Stimulated activated CD8-positive, alpha-beta memory T cell treated with anti-CD3 and anti-CD28 coated beads, Interleukin-7, amount 100 ng/mL, for 1 hour (primary cell): Measurements from ENCODE around the gene PTPRD.

Source experiments
- DNase-seq, 2 donors: peaks; one replicate each; pipeline ENCODE4 v3.0.0-alpha.2; 2020; ENCODE audit warnings: low read depth in 2 of 2

PTPRD gene

DNA sequence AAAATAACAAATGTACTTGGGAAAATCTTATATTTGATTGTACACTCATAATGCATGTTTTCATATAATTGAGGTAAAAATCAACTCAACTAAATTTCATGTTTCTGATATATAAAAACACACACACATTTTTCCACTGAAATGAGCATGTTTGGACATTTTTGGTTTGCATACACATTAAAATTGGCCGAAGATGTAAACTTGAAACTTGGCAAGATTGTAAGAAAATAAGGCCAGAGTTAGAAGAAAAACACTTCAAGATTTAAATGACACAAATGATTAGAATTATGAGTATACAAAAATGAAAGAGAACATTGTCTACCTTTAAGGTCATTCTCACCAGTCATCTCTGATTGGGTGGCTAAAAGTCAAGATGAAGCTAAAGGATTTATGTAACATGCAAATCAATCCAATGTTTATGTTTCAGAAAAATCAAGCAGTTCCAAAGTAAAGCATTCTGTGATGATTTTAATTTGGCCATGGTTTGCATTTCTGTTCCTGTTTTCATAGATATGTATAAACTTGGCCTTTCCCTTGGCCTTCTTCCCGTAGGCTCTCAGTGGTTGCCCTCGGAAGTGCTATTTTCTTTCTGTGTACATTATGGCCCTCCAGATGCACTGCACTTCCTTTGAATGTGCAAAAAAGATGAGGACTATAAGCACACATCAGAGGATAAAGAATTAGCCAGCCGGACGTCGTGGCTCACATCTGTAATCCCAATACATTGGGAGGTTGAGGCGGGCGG, 1707.9 kb downstream of the PTPRD start:
- DNase-seq = no peak

DNA sequence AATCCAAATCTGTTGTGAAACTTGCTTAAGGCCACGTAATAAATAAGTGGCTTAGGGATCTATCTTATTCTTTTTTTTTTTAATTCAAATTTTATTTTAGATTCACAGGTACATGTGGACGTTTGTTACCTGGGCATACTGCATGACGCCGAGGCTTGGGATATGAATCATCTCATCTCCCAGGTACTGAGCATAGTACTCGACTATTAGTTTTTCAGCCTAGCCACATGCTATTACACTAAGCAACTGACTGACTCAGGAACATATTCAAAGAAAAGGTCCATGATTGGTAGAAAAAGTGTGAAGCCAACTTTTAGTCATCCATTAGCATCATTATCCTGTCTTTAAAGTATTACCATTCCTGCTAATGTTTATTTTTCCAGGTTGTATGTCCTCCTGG, 1709.7 kb downstream of the PTPRD start:
- no peak for DNase-seq

DNA sequence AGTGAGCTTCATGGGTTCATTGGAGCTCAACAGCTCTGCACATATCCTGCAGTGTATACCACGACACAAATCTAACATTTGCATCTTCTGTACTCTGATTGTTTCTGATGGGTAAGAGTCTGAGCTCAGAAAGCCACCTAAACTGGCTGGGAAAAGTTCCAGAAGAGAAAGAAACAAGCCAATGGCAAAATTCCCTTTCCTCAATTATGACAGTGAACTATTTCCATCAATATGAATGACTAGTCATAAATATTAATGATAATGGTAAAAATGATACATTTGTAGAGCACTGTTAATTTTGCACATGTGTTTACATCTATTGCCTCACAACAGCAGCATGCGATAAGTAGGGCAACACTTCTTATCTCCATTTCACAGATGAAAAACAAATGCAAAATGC, 1711.7 kb downstream of the PTPRD start:
- DNase-seq = no peak

DNA sequence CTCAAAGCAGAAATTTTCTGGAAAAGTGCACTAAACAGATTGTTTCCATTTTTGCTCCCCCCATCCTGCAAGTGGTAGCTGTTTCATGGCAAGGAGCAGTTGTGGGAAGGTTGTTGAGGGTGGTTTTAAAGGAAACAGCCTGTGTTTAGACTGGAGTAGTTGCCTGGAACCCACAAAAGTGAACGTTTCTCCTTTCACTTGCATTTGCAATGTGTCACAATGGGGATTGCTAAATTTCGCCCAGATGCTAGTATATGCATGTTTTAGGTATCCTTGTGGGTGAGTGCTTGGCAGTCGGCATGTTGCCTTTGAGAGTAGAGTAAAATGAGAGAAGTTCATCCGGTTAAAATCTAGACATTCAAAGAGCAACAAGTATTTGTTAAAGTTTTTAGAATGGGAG, 1713.3 kb downstream of the PTPRD start:
- DNase-seq = no peak

DNA sequence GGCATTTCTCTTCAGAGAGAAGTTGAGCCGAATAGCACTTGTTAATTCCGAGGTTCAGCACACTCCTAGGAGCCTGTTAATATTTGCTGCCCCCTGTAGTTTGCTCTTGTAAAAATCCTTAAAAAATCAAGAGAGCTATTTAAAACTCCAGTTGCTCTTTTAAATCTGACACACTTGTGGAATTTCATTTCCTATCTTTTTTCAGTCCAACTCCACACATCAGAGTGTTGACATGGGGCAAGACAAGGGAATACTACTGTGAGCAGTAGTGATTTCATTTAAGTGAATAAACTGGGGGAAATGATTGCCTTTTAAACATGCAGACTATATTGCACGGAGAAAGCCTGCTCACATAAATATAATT, 1717.0 kb downstream of the PTPRD start:
- no peak for DNase-seq

DNA sequence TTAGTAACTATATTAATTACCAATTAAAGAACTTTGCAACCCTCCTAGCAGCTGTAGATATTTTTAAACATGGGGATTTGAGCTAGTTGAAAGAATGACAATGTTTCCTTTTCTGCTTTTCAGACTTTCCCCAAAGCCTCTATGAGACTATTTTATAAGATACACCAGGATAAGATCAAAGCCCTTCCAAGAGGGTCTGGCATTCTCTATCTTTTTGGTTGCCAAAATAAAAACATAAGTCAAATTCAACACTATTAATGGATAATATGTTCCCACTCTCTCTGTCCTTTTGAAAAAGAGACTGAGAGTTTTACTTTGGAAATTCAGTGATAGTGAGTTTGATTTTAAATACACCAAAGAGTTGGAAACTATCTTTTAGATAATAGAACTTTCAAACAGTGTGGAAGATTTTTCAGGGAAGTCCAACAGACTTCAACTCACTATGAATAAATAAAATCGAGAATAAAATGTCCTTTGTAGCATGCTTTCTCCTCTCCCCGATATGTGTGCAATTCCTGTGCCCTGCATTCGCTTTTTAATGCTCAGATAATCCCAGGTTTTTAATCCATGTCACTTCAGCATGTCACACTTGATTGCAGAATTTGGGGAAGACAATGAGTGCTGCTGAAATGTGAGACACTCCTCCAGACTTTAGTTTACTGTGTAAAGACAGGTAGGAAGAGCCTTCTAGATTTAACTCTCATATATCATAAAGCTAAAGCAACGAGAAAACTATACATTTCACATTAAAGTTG, 1717.5 kb downstream of the PTPRD start:
- no peak for DNase-seq

DNA sequence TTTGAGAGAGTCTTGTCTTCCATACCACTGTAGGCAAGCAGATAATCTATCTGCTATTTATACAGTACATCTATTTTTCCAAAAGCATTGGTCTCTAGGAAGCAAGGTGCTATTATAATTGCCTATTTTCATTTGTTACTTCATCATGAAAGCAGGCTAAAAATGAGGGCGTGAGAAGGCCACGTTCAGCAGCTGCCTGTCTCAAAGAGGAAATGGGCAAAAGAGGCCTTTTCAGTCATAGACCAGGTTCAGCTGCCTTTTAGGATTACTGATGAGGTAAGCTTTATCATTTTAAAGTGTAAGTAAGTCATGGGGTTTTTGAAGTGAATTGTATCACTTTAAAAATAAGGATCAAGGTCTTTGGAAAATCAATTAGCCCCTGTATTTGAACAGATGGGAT, 1722.1 kb downstream of the PTPRD start:
- DNase-seq = no peak

DNA sequence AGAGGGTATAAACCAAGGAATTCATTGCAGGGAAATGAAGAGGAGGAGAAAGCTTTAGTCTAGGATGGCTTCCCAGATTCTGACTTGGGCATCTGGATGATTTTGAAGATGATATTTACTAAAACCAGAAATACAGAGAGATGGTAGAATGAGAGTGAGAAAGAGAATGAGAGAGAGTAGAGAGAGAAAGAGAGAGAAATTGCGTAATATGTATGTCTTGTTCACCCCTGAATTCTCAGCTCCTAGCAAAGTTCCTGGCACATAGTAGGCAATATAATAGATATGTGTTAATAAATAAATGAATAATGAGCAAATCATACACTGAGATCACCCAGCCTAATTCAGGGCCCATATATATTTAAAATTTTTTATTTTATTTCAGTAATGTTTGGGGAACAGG, 1723.7 kb downstream of the PTPRD start:
- DNase-seq = no peak

DNA sequence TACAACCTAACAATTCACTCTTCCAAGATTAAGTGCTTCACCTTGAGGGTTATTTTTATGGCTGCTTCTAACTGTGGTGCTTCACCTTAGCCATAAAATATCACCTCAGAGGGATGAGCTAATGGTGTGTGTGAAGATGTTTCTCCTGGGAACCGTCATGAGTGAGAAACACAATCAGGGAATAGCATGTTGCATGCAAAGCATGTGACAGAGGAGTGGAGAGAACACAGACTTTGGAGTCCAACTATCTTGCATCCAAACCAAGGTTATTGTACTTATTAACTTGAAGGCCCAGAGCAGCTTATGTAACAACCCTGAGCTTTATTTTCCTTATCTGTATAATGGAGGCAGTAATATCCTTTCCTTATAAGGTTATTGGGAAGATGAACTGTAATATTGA, 1724.2 kb downstream of the PTPRD start:
- DNase-seq = no peak

DNA sequence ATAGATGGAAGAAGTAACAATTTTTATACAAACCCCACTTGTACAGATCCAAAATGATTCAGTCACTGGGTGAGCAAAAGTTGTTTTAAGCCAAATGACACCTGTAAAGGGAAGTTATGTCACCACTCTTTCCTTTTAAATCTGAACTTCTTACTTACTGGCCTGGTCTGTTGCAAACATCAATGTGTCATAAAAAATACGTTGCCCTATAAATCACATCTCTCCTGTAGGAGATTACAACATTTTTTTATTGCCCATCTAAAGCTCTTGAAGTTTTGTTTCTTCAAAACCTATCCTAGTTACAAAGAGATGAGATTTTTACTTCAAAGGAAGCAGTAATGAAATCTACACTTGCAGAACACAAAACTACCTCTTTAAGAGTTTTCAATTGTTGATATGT, 1725.4 kb downstream of the PTPRD start:
- DNase-seq = no peak

DNA sequence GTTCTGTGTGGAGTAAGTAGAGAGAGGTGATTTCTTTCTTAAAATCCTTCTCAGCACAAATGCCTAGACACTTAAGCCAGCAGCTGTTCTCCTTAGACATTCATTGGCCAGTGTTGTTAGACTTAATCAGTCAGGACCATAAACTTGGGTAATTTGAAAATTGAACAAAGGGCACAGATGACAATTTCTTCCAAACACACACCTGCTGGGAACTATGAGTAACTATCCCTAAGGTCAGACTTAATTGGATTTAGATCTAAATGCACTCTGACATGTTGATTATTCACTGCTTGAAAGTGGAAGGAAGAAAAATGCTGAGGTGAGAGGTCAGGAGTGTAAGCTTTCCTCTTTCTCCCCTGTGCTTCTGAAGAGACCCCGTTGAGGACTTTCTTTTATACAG, 1729.5 kb downstream of the PTPRD start:
- no peak for DNase-seq

DNA sequence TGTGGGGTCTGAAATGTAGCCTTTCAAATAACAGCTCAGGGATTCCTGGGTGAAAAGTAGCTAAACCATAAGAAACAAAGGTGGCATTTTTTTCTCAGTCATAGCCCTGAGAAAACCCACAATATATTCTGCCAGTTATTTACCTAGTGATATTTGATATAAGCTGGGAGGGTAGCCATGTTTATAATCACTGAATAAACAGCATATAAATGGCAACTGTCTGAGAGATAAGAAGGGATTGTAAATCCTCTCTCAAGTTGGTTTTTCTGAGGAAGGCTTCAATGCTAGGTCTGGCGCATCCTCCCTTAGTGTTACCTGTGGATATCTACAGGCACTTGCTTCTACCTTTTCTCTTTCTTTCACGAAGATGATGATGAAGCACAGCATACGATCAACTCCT, 1732.7 kb downstream of the PTPRD start:
- DNase-seq = no peak

DNA sequence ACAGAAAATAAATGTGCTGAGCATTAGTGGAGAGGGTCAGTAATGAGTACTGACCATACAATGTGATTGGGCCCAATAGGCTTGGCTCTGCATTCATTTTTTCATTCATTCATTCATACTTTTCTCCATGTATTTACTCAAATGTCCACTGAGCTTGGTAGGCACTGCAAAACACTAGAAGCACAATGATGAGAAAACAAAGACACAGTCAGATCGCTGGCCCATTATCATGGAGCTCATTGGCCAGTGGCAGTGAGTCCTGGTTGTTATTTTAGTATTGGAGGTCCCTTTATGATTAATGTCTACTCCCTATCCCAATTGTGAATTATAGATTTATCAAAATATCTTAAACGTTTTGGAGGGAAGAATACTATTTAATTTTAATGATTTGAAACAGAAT, 1733.5 kb downstream of the PTPRD start:
- DNase-seq = no peak

DNA sequence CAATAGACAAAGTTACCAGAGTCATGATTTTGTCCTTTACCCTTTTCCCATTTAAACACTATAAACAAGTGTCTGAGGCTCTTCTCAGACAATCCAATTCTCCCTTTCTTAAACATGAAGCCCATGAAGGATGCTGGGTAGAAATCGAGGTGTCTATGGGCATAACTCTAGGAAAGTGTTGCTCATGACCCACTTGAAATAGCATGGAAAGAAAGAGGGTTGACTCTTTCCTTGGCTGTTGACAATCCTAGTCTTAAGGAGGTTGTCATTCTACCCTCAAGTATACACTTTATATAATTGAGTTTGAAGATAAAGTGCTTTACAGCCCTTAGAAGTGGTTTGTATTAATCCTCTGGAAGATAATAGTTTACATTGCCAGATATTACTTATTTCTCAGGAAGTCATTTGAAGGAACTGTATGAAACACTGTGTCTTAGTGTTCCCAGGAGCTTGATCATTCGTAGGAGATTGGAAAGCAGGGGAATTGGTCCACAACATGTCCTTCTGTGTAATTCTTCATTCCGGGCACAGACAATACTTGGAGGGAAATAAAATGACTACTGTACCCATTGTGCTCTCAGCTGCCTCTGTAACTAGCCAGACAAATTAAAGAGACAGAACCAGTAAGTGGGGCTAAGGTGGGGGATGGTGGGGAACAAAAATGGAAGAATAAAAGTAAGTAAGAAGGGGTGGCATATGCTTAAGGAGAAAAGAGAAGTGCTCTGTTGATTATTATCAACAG, 1734.9 kb downstream of the PTPRD start:
- DNase-seq = no peak

DNA sequence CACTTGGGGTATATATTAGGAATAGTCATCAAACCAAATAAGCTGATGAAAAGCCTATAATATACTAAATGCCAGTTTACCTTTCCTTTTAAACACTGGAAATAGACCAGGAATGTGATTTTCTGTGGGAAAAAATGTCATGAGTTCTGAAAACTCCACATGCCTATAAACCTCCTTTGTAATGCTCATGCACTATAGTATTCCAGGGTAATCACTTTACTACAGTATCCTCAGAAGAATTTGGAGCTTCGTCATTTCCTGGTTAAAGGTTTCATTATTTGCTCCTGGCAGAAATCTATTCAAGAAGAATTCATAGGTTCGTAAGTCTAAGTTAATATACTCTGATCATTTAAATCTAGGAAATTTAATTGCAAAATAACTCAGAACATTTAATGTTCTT, 1736.5 kb downstream of the PTPRD start:
- no peak for DNase-seq

DNA sequence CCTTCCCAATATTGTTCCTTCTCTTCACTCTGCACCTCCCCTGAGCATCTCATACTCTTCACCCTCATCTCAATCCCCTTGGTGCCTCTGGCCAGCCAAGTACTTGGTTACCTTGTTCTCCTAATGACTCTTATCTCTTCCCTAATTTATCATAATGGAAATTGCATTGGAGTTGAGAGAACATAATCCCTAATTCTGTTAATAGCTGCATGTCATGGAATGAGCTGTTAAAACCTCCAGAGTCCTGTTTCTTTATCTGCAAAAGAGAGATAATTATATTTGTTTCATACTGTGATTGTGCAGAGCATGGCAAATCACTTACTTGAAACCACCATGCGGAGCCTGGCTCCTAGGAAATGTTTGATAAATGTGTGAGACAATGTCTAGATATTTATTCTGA, 1738.3 kb downstream of the PTPRD start:
- no peak for DNase-seq

DNA sequence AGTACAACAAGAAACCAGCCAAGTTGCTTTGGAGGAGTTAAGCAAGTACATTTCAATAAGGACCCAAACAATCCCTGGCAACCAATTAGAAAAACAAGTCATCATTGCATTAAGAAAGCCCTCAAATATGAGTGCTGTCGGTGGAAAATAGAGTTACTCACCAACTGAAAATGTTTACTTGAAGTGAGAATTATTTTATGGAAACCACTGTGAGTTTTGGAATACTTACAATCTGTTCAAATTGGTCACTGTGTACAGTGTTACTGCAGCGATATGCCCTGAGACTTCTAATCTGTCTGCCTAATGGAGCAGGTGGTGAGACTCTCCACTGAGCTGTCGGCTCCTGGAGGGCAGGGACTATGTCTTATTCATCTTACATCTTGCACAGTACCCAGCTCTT, 1740.0 kb downstream of the PTPRD start:
- DNase-seq = no peak

DNA sequence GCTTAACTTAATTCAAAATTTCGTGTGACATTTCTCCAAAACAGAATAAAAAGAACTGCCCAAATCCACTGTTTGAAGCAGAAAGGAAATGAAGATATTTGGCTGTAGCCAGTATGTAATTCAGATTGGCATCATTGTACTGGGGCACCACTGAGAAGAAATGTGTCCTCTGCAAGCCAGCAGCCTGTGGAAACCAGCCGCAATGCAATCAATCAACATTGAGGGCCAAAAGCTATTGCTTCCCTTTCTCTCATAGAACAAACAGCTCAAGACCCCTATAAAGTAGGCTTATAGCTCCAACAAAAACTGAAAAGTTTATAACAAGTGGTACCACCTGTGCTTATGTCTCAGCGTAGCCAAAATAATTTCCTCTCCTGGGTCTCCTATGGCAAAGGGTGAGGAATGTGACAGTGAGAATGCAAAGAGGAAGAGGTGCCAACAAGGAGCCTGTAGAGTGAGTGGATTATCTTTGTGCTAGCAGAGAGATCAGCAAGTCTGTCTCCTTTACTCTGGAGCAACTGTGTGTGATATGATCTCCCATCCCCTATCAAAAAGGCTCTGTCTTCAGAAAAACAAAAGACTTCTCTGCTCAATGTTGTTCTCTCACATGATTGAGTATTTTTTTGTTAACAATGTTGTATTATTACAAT, 1740.9 kb downstream of the PTPRD start:
- DNase-seq = no peak

DNA sequence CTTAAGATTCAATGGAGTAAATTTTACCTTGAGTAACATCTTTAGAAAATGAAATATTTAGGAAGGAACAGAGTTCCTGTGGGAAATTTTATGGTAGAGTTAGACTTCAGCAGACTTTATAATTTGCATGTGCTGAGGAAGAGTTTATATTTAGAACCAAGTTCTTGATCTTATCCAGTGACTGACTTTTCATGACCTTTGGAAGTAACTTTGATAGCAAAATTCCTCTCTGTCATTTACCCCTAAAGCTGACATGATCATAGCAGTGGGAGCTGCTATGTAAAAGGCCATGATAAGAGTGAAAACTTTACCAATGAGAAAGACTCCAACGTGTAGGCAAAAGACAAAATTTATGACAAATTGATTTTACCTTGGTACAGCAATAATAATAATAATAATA, 1741.4 kb downstream of the PTPRD start:
- DNase-seq = no peak

DNA sequence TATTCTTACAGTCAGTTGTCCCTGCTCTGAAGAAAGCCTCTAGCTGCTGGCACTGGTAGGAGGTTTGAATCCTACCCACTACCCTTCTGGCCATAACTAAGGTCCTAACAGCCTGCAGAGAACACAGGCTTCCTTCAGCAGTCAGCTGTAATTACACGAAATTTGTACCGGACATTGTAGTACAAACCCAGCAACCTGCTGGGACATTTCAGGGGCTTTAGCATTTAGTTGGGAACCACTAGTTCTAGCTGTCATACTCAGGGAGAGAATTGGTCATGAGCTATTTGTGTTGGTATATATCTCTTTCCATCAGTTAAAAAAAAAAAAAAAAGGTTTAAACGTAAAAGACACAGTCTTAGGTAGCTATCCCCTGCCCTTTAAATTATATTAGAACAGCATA, 1743.0 kb downstream of the PTPRD start:
- no peak for DNase-seq

DNA sequence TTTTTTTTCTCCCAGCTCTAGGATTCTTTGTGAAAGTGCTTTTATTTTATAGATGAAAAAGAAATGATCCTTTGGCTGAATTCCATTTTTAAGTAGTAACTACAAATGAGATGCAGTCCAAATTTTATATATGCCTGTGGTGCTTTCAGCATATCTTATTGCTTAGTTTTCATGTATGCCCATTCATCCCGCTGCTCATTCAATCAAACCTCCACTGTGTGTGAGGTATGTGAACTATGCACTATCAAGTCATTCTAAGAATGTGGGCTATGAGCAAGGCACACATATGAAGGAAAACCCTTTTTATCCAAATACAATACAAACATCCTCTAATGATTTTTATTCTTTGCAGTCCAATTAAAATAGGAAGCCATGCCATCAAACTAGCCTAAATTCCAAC, 1744.2 kb downstream of the PTPRD start:
- no peak for DNase-seq

DNA sequence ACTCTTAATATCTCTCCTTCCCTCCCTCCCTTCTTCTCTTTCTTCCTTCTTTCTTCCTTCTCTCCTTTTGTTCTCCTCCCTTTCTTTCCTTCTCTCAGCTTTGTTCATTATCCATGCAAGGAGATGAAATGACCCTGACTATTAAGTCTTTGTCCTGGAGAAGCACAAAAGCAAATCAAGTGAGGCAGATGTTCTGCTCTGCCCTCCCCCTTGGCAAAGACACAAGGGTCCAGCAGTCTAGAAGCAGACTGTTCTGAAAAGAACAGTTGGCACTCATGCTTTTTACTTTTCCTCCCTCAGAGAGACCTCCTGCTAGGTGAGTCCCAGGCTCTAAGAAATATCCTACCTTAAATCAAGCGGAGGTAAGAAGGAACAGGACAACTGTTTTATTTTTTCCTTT, 1745.7 kb downstream of the PTPRD start:
- no peak for DNase-seq

DNA sequence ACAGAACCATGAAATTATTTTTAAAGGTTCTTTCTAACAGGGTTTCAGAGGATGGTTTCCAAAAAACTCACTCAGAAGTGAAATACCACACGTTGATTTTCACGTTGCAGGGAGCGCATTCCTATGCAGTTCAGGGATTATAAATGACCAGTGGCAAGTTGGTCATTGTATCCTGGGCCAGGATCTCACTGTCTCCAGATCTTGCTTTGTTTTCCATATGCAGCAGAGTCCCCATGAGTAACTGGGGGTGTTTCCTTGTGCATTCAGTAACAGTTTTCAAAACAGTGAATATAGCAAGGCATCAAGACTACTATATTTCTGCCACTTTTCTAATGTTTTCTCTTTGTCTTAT, 1748.3 kb downstream of the PTPRD start:
- no peak for DNase-seq
